Measurements from ENCODE around the gene TOR1AIP2. TPM values are rescaled to one million over a fixed set of nuclear protein-coding genes. Genes with fewer than 3 reads are reported as not detected.

Gene TOR1AIP2
- total and polyA plus RNA-seq, 2 of the 8 experiments (the other 6 are each of a cell fraction or from before 2014, with no cell fraction given), result 12.1 to 75.2 TPM

- H2BK120ac ChIP-seq (replicated peaks; ENCODE audit: low read depth, low read length), result no peak overlapping the region
- H3K79me2 ChIP-seq (ENCODE audit: control insufficient read depth in 1 of 2, insufficient read depth in 2 of 2, low read length in 2 of 2), result no peaks in the 10 kb centered on the region
- H3K27ac ChIP-seq (ENCODE audit: low read depth, low read length), result no peak overlapping the region
- no peak overlapping the region for H2BK5ac ChIP-seq (ENCODE audit: low read depth, low read length)
- CTCF ChIA-PET (ENCODE audit: partially characterized antibody), result interaction anchor here (1.3 kb wide), 1 partner anchor 33 kb away, joined by 3 read pairs; no protein-coding TSS in a partner anchor
- H3K4me3 ChIP-seq (ENCODE audit: extremely low read depth in 1 of 4, insufficient read depth in 2 of 4, low read depth in 3 of 4, low read length in 4 of 4), result no peak overlapping the region
- H3K9ac ChIP-seq (replicated peaks in 1 of 4; ENCODE audit: extremely low read depth in 1 of 4, low read depth in 3 of 4, low read length in 3 of 4), result no peak overlapping the region
- 95% methylated on average over 3 of the region's 3 CpGs; no CpG with 5 or more reads in 1 of the 2 experiments for WGBS, 2 experiments (ENCODE audit: extremely low coverage in 1 of 2, insufficient coverage in 1 of 2, insufficient read length in 1 of 2, insufficient replicate concordance in 2 of 2, low coverage in 1 of 2, low lambda C conversion rate in 2 of 2, missing lambda C conversion rate in 1 of 2)
- no peaks in the 10 kb centered on the region for H3K79me1 ChIP-seq (ENCODE audit: low read depth, low read length)
- H4K20me1 ChIP-seq (replicated peaks in 1 of 2; ENCODE audit: control insufficient read depth in 1 of 2, insufficient read depth in 2 of 2, low read length in 2 of 2), result peaks cover 0 to 2% of the 10 kb centered on the region in 2 experiments
- POLR2A ChIA-PET (ENCODE audit: partially characterized antibody), result no interaction called here
- no peak overlapping the region for H2BK20ac ChIP-seq (ENCODE audit: low read length)
- H4K8ac ChIP-seq (ENCODE audit: extremely low read depth, insufficient read depth, low read length), result no peak overlapping the region
- no peak overlapping the region for H2AFZ ChIP-seq (ENCODE audit: low read length)
- H3K27me3 ChIP-seq (replicated peaks in 1 of 4; ENCODE audit: control insufficient read depth in 3 of 4, extremely low read depth in 1 of 4, insufficient read depth in 3 of 4, low read length in 3 of 4), result no peaks in the 10 kb centered on the region
- H3K56ac ChIP-seq (replicated peaks; ENCODE audit: insufficient read length, low read depth, low read length), result no peak overlapping the region
- peaks cover 8 to 49% (median 18%) of the 10 kb centered on the region in 4 experiments; a peak in 7 of 8 replicates for H3K36me3 ChIP-seq (ENCODE audit: control insufficient read depth in 2 of 4, insufficient read depth in 4 of 4, low read length in 3 of 4)
- H3K23me2 ChIP-seq (ENCODE audit: low read depth, low read length), result no peaks in the 10 kb centered on the region
- FAIRE-seq, result no peak
- H3K14ac ChIP-seq (ENCODE audit: insufficient read length), result no peak overlapping the region
- no peak overlapping the region for H3K4me2 ChIP-seq (ENCODE audit: insufficient read depth in 1 of 2, low read depth in 2 of 2, low read length in 2 of 2)
- no peak for DNase-seq (ENCODE audit: low read depth in 1 of 2, low spot score in 2 of 2)
- no peak overlapping the region for H3K4ac ChIP-seq (replicated peaks; ENCODE audit: insufficient read length, low read depth, low read length)
- no peak overlapping the region for H4K91ac ChIP-seq (replicated peaks; ENCODE audit: insufficient read length, low read length)
- H3K4me1 ChIP-seq (replicated peaks in 1 of 4; ENCODE audit: control insufficient read depth in 3 of 4, insufficient read depth in 4 of 4, low read length in 3 of 4), result no peaks in the 10 kb centered on the region
- H4K5ac ChIP-seq (ENCODE audit: insufficient read length, low read depth, low read length), result no peak overlapping the region
- no peak for TF ChIP-seq EGR1 (IDR thresholded peaks at IDR 0.05; ENCODE audit: borderline replicate concordance, low read depth, low read length)
- no peaks in the 10 kb centered on the region for H3K9me3 ChIP-seq (ENCODE audit: insufficient read depth in 2 of 2, low read depth in 1 of 2, low read length in 1 of 2)
- H3K18ac ChIP-seq (ENCODE audit: extremely low read depth, low read length), result no peak overlapping the region
- no peak overlapping the region for H2BK15ac ChIP-seq (ENCODE audit: low read length)
- H2AK5ac ChIP-seq (ENCODE audit: low read depth, low read length), result no peak overlapping the region
- no peak overlapping the region for H3K23ac ChIP-seq (ENCODE audit: insufficient read length)
- H2BK12ac ChIP-seq (ENCODE audit: low read depth, low read length), result no peak overlapping the region
Observed at GRCh38 chr1:179848233-179848632, 29.4 kb downstream of the TOR1AIP2 start.

Data from H1 (cell line).